ENCODE measurements around the gene LIF.

DNA sequence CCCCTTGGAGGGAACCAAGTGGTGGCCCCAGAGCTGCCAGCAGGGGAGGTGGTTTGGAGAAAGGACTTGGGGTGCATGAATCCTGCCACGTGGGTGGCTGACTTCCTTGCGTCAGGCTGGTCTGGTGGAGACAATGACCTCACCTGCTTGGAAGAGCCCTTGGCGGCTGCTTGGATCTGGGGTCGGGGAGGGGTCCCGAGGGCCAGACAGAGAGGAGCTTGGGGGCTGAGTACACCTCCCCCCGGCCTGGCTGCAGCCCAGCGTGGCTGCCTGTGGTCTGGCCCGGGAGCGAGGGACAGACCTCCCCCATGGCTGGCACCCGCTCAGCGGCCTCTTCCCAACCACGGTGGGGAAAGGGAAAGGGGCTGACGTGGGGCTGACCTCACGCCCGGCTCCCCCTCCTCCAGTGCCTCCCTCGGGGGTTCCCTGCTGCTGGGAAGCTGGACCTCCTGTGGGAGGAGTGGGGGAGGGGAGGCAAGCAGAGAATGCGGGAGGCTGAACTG, 13.8 kb downstream of the LIF start:
- TF ChIP-seq, protein P1, sequence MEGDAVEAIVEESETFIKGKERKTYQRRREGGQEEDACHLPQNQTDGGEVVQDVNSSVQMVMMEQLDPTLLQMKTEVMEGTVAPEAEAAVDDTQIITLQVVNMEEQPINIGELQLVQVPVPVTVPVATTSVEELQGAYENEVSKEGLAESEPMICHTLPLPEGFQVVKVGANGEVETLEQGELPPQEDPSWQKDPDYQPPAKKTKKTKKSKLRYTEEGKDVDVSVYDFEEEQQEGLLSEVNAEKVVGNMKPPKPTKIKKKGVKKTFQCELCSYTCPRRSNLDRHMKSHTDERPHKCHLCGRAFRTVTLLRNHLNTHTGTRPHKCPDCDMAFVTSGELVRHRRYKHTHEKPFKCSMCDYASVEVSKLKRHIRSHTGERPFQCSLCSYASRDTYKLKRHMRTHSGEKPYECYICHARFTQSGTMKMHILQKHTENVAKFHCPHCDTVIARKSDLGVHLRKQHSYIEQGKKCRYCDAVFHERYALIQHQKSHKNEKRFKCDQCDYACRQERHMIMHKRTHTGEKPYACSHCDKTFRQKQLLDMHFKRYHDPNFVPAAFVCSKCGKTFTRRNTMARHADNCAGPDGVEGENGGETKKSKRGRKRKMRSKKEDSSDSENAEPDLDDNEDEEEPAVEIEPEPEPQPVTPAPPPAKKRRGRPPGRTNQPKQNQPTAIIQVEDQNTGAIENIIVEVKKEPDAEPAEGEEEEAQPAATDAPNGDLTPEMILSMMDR (IDR thresholded peaks at IDR 0.05): no peak
- TF ChIP-seq, protein P2, sequence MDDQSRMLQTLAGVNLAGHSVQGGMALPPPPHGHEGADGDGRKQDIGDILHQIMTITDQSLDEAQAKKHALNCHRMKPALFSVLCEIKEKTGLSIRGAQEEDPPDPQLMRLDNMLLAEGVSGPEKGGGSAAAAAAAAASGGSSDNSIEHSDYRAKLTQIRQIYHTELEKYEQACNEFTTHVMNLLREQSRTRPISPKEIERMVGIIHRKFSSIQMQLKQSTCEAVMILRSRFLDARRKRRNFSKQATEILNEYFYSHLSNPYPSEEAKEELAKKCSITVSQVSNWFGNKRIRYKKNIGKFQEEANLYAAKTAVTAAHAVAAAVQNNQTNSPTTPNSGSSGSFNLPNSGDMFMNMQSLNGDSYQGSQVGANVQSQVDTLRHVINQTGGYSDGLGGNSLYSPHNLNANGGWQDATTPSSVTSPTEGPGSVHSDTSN (IDR thresholded peaks at IDR 0.05): no peak
- TF ChIP-seq CHD2 (IDR thresholded peaks at IDR 0.05; ENCODE audit: low read length, partially characterized antibody) (no peak), GABPA (IDR thresholded peaks at IDR 0.05; ENCODE audit: low read depth) (no peak)
- TF ChIP-seq, protein P3, sequence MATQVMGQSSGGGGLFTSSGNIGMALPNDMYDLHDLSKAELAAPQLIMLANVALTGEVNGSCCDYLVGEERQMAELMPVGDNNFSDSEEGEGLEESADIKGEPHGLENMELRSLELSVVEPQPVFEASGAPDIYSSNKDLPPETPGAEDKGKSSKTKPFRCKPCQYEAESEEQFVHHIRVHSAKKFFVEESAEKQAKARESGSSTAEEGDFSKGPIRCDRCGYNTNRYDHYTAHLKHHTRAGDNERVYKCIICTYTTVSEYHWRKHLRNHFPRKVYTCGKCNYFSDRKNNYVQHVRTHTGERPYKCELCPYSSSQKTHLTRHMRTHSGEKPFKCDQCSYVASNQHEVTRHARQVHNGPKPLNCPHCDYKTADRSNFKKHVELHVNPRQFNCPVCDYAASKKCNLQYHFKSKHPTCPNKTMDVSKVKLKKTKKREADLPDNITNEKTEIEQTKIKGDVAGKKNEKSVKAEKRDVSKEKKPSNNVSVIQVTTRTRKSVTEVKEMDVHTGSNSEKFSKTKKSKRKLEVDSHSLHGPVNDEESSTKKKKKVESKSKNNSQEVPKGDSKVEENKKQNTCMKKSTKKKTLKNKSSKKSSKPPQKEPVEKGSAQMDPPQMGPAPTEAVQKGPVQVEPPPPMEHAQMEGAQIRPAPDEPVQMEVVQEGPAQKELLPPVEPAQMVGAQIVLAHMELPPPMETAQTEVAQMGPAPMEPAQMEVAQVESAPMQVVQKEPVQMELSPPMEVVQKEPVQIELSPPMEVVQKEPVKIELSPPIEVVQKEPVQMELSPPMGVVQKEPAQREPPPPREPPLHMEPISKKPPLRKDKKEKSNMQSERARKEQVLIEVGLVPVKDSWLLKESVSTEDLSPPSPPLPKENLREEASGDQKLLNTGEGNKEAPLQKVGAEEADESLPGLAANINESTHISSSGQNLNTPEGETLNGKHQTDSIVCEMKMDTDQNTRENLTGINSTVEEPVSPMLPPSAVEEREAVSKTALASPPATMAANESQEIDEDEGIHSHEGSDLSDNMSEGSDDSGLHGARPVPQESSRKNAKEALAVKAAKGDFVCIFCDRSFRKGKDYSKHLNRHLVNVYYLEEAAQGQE (IDR thresholded peaks at IDR 0.05; ENCODE audit: low read depth, low read length): no peak

Data from SK-N-SH (cell line).